Psoas muscle (tissue), 8 donors: Measurements from ENCODE around the gene SOAT1. TPM values are rescaled to one million over a fixed set of nuclear protein-coding genes. Genes with fewer than 3 reads are reported as not detected.
"Not testable (repeated sequence)": the region's sequence is repeated elsewhere in the genome, so short reads cannot be mapped to it uniquely, and the experiment has no call there.

Experiments used
- ATAC-seq, 4 donors: fragments of 200-7000 bp; cut with Tn5 transposase; one replicate each; pipeline ENCODE4 v1.9.1; 2020; ENCODE audit warnings: moderate library complexity in 3 of 4, mild to moderate bottlenecking in 2 of 4
- DNase-seq, 2 donors: peaks; one replicate each; pipeline ENCODE4 v3.0.0-alpha.2; 2020
- H3K27ac ChIP-seq: fragments of 200-600 bp; one replicate; pipeline ENCODE4 v1.8.0; 2022
- H3K27me3 ChIP-seq, 3 donors: fragments of 200-600 bp in 1 of 3; one replicate each; pipeline versions ENCODE4 v1.6.1 to v1.8.0; 2013 to 2022; ENCODE audit warnings: low read length in 2 of 3, mild to moderate bottlenecking in 2 of 3, moderate library complexity in 1 of 3; ENCODE audit not compliant: insufficient read depth in 3 of 3
- H3K36me3 ChIP-seq, 2 donors: fragments of 200-600 bp in 1 of 2; one replicate each; pipeline versions ENCODE4 v1.6.1 to v1.8.0; 2013 to 2022; ENCODE audit warnings: low read depth in 1 of 2, mild to moderate bottlenecking in 1 of 2, moderate library complexity in 1 of 2; ENCODE audit not compliant: insufficient read depth in 1 of 2
- H3K4me1 ChIP-seq: fragments of 200-600 bp; one replicate; pipeline ENCODE4 v1.8.0; 2022
- H3K4me3 ChIP-seq: fragments of 200-600 bp; one replicate; pipeline ENCODE4 v1.8.0; 2022; ENCODE audit warnings: mild to moderate bottlenecking
- H3K9me3 ChIP-seq: fragments of 200-600 bp; one replicate; pipeline ENCODE4 v1.8.0; 2022
- WGBS, 3 donors: extraction: QIAGEN DNeasy Blood & Tissue Kit; methylation state at CpG; one replicate each; pipeline versions ENCODE4 v1.1.6 to v1.1.7; 2013; 5-methylcytosine and 5-hydroxymethylcytosine counted together
- intact Hi-C, 2 donors: fragments of 100-400 bp; cut with DNase I; formaldehyde crosslinking; loops; one replicate each; pipeline versions ENCODE4 v1.11.0 to v1.14.2; 2022
- polyA plus RNA-seq, 3 donors: library from polyadenylated mRNA; stranded (reverse); fragments of 200-250 nt; gene quantifications; one replicate each; pipeline ENCODE4 v1.2.3, GENCODE V29; 2013
- total RNA-seq, 4 donors: library from RNA; stranded (reverse); fragmentation: NEBNext Ultra II Directional in 2 of 4; extraction: Animal tissue kit (Norgen Biotek cat#: 25700) in 2 of 4; gene quantifications; one replicate each; pipeline versions ENCODE4 v1.2.1 to v1.2.4, GENCODE V29; 2021 to 2023
- TF ChIP-seq, protein P1 (sequence below): fragments of 200-600 bp; IDR thresholded peaks from one replicate; pipeline ENCODE4 v1.8.0; 2022; ENCODE audit warnings: antibody characterized with exemption
- donor health status: healthy with polysubstance abuse.
- donor health status: DM: no; HTN: no; CAD: no; lungs with moderate emphysema.
- donor health status: Bipolar disorder and iron deficiency.
- donor health status: healthy.
- donor health status: DM: yes; HTN: yes; CAD: no.
- donor health status: DM: no; HTN: no; CAD: no.
- donor health status: DM: no; HTN: no; CAD: no.
- donor health status: DM: yes; HTN: yes; CAD: no.

The SOAT1 gene
- total and polyA plus RNA-seq, 7 donors = 2.9 to 21.0 (median 7.6) TPM

DNA sequence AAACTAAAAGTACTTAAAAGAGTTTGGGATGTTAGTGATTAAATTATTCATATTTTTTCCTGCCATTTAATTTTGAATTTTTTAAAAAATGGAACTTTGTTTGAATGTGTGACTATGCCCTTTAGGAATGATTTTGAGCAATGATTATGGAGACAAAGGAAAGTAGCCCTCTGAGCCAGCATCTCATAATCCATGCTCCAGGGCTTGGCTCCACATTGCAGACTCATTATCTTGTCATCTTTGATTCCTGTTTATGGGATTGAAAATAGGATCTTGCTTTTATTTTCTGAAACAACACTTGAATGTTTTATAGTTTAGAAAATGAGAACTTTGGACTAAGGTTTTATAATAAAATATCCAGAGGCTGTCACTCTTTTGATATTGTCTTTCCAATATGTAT, 86.7 kb downstream of the SOAT1 start:
- H3K27me3 ChIP-seq = no peaks in the 10 kb centered on the region
- no peaks in the 10 kb centered on the region for H3K9me3 ChIP-seq
- no peak overlapping the region for H3K27ac ChIP-seq
- no peak overlapping the region for H3K4me3 ChIP-seq
- DNase-seq (no peak), ATAC-seq (no peak)
- H3K4me1 ChIP-seq = no peaks in the 10 kb centered on the region
- TF ChIP-seq, protein P1, sequence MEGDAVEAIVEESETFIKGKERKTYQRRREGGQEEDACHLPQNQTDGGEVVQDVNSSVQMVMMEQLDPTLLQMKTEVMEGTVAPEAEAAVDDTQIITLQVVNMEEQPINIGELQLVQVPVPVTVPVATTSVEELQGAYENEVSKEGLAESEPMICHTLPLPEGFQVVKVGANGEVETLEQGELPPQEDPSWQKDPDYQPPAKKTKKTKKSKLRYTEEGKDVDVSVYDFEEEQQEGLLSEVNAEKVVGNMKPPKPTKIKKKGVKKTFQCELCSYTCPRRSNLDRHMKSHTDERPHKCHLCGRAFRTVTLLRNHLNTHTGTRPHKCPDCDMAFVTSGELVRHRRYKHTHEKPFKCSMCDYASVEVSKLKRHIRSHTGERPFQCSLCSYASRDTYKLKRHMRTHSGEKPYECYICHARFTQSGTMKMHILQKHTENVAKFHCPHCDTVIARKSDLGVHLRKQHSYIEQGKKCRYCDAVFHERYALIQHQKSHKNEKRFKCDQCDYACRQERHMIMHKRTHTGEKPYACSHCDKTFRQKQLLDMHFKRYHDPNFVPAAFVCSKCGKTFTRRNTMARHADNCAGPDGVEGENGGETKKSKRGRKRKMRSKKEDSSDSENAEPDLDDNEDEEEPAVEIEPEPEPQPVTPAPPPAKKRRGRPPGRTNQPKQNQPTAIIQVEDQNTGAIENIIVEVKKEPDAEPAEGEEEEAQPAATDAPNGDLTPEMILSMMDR = no peak
- intact Hi-C loops = no loop called here
- H3K36me3 ChIP-seq = no peaks in the 10 kb centered on the region

DNA sequence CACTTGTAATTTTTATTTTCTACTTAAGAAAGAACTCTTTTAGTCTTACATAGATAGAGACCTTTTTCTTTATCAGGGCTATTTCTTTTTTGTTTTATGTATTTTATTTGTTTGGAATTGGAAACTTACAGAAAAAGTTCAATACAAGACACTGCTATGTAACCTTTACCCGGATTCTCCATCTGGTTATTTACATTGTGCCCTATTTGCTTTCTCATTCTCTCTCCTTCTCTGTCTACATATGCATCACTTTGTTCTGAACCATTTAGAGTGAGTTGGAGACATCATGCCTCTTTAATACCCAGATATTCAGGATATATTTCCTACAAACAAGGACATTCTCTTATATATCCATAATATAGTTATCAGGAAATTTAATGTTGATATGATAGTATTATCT, 90.4 kb downstream of the SOAT1 start:
- 77 to 100% (median 91%) methylated on average over 1 of the region's 1 CpG for WGBS, 3 donors
- TF ChIP-seq, protein P1 = no peak
- Histone ChIP-seq H3K27me3 (no peaks in the 10 kb centered on the region), H3K4me1 (no peaks in the 10 kb centered on the region), H3K36me3 (no peaks in the 10 kb centered on the region), H3K27ac (no peak overlapping the region), H3K4me3 (no peak overlapping the region), H3K9me3 (no peaks in the 10 kb centered on the region)
- no peak for DNase-seq
- ATAC-seq = no peak
- intact Hi-C loops = no loop called here

DNA sequence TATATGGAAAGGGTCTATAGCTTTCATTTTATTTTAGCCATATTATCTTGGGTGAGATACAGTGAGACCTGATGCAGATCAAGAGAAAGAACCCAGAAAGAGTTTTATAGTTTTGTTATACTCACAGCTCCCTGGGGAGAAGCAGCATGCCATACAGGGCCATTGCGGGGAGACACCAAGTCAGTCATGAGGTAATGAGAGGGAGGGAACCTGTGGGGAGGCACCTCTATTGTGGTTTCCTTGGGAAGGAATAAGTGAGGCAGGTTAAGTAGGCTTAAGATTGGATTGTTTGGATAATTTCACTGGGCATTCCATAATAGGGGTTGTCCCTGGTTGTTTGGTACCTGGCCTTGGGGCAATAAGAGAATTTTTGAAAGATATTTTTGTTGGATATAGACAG, 91.9 kb downstream of the SOAT1 start:
- no peak overlapping the region for H3K4me3 ChIP-seq
- TF ChIP-seq, protein P1 = no peak
- no peaks in the 10 kb centered on the region for H3K27me3 ChIP-seq
- 76 to 84% (median 77%) methylated on average over 1 of the region's 1 CpG for WGBS, 3 donors
- H3K36me3 ChIP-seq = no peaks in the 10 kb centered on the region
- H3K27ac ChIP-seq = no peak overlapping the region
- no peaks in the 10 kb centered on the region for H3K9me3 ChIP-seq
- H3K4me1 ChIP-seq = no peaks in the 10 kb centered on the region
- DNase-seq (no peak), ATAC-seq (no peak)
- intact Hi-C loops = no loop called here

DNA sequence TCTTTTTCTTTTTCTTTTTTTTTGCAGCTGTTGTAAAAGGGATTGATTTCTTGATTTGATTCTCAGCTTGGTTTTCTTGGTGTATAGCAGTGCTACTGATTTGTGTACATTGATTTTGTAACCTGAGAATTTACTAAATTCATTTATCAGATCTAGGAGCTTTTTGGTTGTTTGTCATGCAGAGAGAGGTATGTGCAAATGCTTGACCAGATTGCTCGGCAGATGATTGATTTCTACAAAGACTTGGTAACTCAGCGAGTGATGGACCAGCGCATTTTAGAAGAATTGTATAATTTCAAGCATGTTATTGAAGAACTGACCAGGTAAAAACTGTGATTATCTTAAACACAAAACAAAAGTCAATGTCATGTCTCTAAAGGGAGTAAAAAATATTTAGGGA, 100.1 kb downstream of the SOAT1 start:
- TF ChIP-seq, protein P1 = no peak
- DNase-seq (no peak), ATAC-seq (no peak)
- Histone ChIP-seq H3K4me3 (no peak overlapping the region), H3K9me3 (no peaks in the 10 kb centered on the region), H3K36me3 (no peaks in the 10 kb centered on the region), H3K27me3 (no peaks in the 10 kb centered on the region), H3K27ac (no peak overlapping the region), H3K4me1 (no peaks in the 10 kb centered on the region)
- intact Hi-C loops = no loop called here
- 94 to 95% (median 94%) methylated on average over 3 of the region's 3 CpGs for WGBS, 3 donors

DNA sequence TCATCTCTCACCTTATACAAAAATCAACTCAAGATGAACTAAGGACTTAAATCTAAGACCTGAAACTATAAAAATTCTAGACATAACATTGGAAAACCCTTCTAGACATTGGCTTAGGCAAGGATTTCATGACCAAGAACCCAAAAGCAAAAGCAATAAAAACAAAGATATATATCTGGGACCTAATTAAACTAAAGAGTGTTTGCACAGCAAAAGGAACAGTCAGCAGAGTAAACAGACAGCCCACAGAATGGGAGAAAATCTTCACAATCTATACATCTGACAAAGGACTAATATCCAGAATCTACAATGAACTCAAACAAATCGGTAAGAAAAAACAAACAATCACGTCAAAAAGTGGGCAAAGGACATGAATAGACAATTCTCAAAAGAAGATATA, 105.8 kb downstream of the SOAT1 start:
- 90 to 98% (median 95%) methylated on average over 2 of the region's 2 CpGs for WGBS, 3 donors
- H3K27me3 ChIP-seq, ATAC-seq, H3K4me1 ChIP-seq, H3K4me3 ChIP-seq, H3K9me3 ChIP-seq, DNase-seq, intact Hi-C loops, H3K36me3 ChIP-seq, H3K27ac ChIP-seq: not testable (repeated sequence)

Other genes with a start within 250 kb of the SOAT1 start
- 10 to 100 TPM; 16.5 to 36.0 (median 24.9) TPM for gene TOR3A, start 211.7 kb upstream of the SOAT1 start, total RNA-seq
- 10 to 100 TPM; 13.5 to 23.4 (median 16.2) TPM for gene TOR3A, start 211.7 kb upstream of the SOAT1 start, polyA plus RNA-seq
- gene ABL2, start 64.1 kb upstream of the SOAT1 start, total RNA-seq = 10 to 100 TPM in 1 of 4 donors, 1 to 10 TPM in 3; 8.6 to 10.2 (median 8.9) TPM
- gene ABL2, start 64.1 kb upstream of the SOAT1 start, polyA plus RNA-seq = 10 to 100 TPM in 1 of 3 donors, 1 to 10 TPM in 2; 1.4 to 11.7 (median 3.3) TPM
- gene AXDND1, start 72.2 kb downstream of the SOAT1 start, total RNA-seq = not detected
- under 1 TPM in 2 of 3 donors, not detected in 1; 0.09 to 0.18 TPM for gene AXDND1, start 72.2 kb downstream of the SOAT1 start, polyA plus RNA-seq